ENCODE results near the gene PRKCA.
"Not testable (repeated sequence)": the region's sequence is repeated elsewhere in the genome, so short reads cannot be mapped to it uniquely, and the experiment has no call there.

PRKCA gene

GRCh38 chr17:66309793-66310192 lies 7.4 kb downstream of the PRKCA start:
- no peaks in the 10 kb centered on the region for H3K27me3 ChIP-seq (ENCODE audit: control insufficient read depth in 1 of 2, insufficient read depth in 2 of 2, low read length in 2 of 2)
- H3K27ac ChIP-seq (ENCODE audit: low read depth, low read length) = no peak overlapping the region
- no peak overlapping the region for H3K9ac ChIP-seq (ENCODE audit: low read length)
- H3K4me3 ChIP-seq (ENCODE audit: low read depth in 1 of 2, low read length in 2 of 2) = no peak overlapping the region
- H3K4me1 ChIP-seq (ENCODE audit: insufficient read depth, low read length) = peaks cover 22% of the 10 kb centered on the region
- H3K36me3 ChIP-seq (ENCODE audit: insufficient read depth, low read length) = no peaks in the 10 kb centered on the region
- H3K9me3 ChIP-seq (ENCODE audit: low read length) = no peaks in the 10 kb centered on the region

- Histone ChIP-seq H3K27me3 (ENCODE audit: control insufficient read depth in 1 of 2, insufficient read depth in 2 of 2, low read length in 2 of 2) (no peaks in the 10 kb centered on the region), H3K9me3 (ENCODE audit: low read length) (no peaks in the 10 kb centered on the region), H3K36me3 (ENCODE audit: insufficient read depth, low read length) (no peaks in the 10 kb centered on the region), H3K9ac (ENCODE audit: low read length) (no peak overlapping the region), H3K27ac (ENCODE audit: low read depth, low read length) (no peak overlapping the region), H3K4me3 (ENCODE audit: low read depth in 1 of 2, low read length in 2 of 2) (no peak overlapping the region), H3K4me1 (ENCODE audit: insufficient read depth, low read length) (peaks cover 22% of the 10 kb centered on the region)
Observed at GRCh38 chr17:66310528-66311148, 8.2 kb downstream of the PRKCA start.

GRCh38 chr17:66312912-66313311 lies 10.5 kb downstream of the PRKCA start:
- no peaks in the 10 kb centered on the region for H3K36me3 ChIP-seq (ENCODE audit: insufficient read depth, low read length)
- H3K27me3 ChIP-seq (ENCODE audit: control insufficient read depth in 1 of 2, insufficient read depth in 2 of 2, low read length in 2 of 2) = no peaks in the 10 kb centered on the region
- H3K9me3 ChIP-seq (ENCODE audit: low read length) = no peaks in the 10 kb centered on the region
- no peak overlapping the region for H3K9ac ChIP-seq (ENCODE audit: low read length)
- no peak overlapping the region for H3K4me3 ChIP-seq (ENCODE audit: low read depth in 1 of 2, low read length in 2 of 2)
- no peak overlapping the region for H3K27ac ChIP-seq (ENCODE audit: low read depth, low read length)
- peaks cover 15% of the 10 kb centered on the region for H3K4me1 ChIP-seq (ENCODE audit: insufficient read depth, low read length)

- Histone ChIP-seq H3K4me1 (ENCODE audit: insufficient read depth, low read length) (peaks cover 15% of the 10 kb centered on the region), H3K27me3 (ENCODE audit: control insufficient read depth in 1 of 2, insufficient read depth in 2 of 2, low read length in 2 of 2) (no peaks in the 10 kb centered on the region), H3K4me3 (ENCODE audit: low read depth in 1 of 2, low read length in 2 of 2) (no peak overlapping the region), H3K9me3 (ENCODE audit: low read length) (no peaks in the 10 kb centered on the region), H3K36me3 (ENCODE audit: insufficient read depth, low read length) (no peaks in the 10 kb centered on the region), H3K9ac (ENCODE audit: low read length) (no peak overlapping the region), H3K27ac (ENCODE audit: low read depth, low read length) (no peak overlapping the region)
Observed at GRCh38 chr17:66313325-66313724, 10.9 kb downstream of the PRKCA start.

- Histone ChIP-seq H3K4me3 (ENCODE audit: low read depth in 1 of 2, low read length in 2 of 2) (no peak overlapping the region), H3K9ac (ENCODE audit: low read length) (no peak overlapping the region), H3K9me3 (ENCODE audit: low read length) (no peaks in the 10 kb centered on the region), H3K36me3 (ENCODE audit: insufficient read depth, low read length) (no peaks in the 10 kb centered on the region), H3K4me1 (ENCODE audit: insufficient read depth, low read length) (peaks cover 10% of the 10 kb centered on the region), H3K27ac (ENCODE audit: low read depth, low read length) (no peak overlapping the region), H3K27me3 (ENCODE audit: control insufficient read depth in 1 of 2, insufficient read depth in 2 of 2, low read length in 2 of 2) (no peaks in the 10 kb centered on the region)
Observed at GRCh38 chr17:66313995-66314659, 11.7 kb downstream of the PRKCA start.

GRCh38 chr17:66317629-66318028 lies 15.2 kb downstream of the PRKCA start:
- Histone ChIP-seq H3K36me3 (ENCODE audit: insufficient read depth, low read length) (no peaks in the 10 kb centered on the region), H3K27ac (ENCODE audit: low read depth, low read length) (no peak overlapping the region), H3K9me3 (ENCODE audit: low read length) (peaks cover 7% of the 10 kb centered on the region), H3K4me1 (ENCODE audit: insufficient read depth, low read length) (peaks cover 7% of the 10 kb centered on the region), H3K27me3 (ENCODE audit: control insufficient read depth in 1 of 2, insufficient read depth in 2 of 2, low read length in 2 of 2) (no peaks in the 10 kb centered on the region), H3K9ac (ENCODE audit: low read length) (no peak overlapping the region), H3K4me3 (ENCODE audit: low read depth in 1 of 2, low read length in 2 of 2) (no peak overlapping the region)

- H3K9ac ChIP-seq (ENCODE audit: low read length) = no peak overlapping the region
- H3K27me3 ChIP-seq (ENCODE audit: control insufficient read depth in 1 of 2, insufficient read depth in 2 of 2, low read length in 2 of 2) = no peaks in the 10 kb centered on the region
- H3K27ac ChIP-seq (ENCODE audit: low read depth, low read length) = no peak overlapping the region
- H3K4me1 ChIP-seq (ENCODE audit: insufficient read depth, low read length) = no peaks in the 10 kb centered on the region
- H3K4me3 ChIP-seq (ENCODE audit: low read depth in 1 of 2, low read length in 2 of 2) = no peak overlapping the region
- H3K9me3 ChIP-seq (ENCODE audit: low read length) = peaks cover 7% of the 10 kb centered on the region
- no peaks in the 10 kb centered on the region for H3K36me3 ChIP-seq (ENCODE audit: insufficient read depth, low read length)
Observed at GRCh38 chr17:66319226-66319625, 16.8 kb downstream of the PRKCA start.

GRCh38 chr17:66322764-66323163 lies 20.4 kb downstream of the PRKCA start:
- no peak overlapping the region for H3K27ac ChIP-seq (ENCODE audit: low read depth, low read length)
- H3K4me3 ChIP-seq (ENCODE audit: low read depth in 1 of 2, low read length in 2 of 2) = no peak overlapping the region
- peaks cover 7% of the 10 kb centered on the region for H3K9me3 ChIP-seq (ENCODE audit: low read length)
- no peak overlapping the region for H3K9ac ChIP-seq (ENCODE audit: low read length)
- no peaks in the 10 kb centered on the region for H3K36me3 ChIP-seq (ENCODE audit: insufficient read depth, low read length)
- no peaks in the 10 kb centered on the region for H3K4me1 ChIP-seq (ENCODE audit: insufficient read depth, low read length)
- H3K27me3 ChIP-seq (ENCODE audit: control insufficient read depth in 1 of 2, insufficient read depth in 2 of 2, low read length in 2 of 2) = no peaks in the 10 kb centered on the region

- H3K4me1 ChIP-seq (ENCODE audit: insufficient read depth, low read length); H3K27ac ChIP-seq (ENCODE audit: low read depth, low read length); H3K4me3 ChIP-seq (ENCODE audit: low read depth in 1 of 2, low read length in 2 of 2); H3K36me3 ChIP-seq (ENCODE audit: insufficient read depth, low read length); H3K27me3 ChIP-seq (ENCODE audit: control insufficient read depth in 1 of 2, insufficient read depth in 2 of 2, low read length in 2 of 2); H3K9me3 ChIP-seq (ENCODE audit: low read length); H3K9ac ChIP-seq (ENCODE audit: low read length): not testable (repeated sequence)
Observed at GRCh38 chr17:66324381-66325004, 22.1 kb downstream of the PRKCA start.

GRCh38 chr17:66326476-66327047 lies 24.1 kb downstream of the PRKCA start:
- Histone ChIP-seq H3K9me3 (ENCODE audit: low read length) (peaks cover 5% of the 10 kb centered on the region), H3K4me3 (ENCODE audit: low read depth in 1 of 2, low read length in 2 of 2) (no peak overlapping the region), H3K36me3 (ENCODE audit: insufficient read depth, low read length) (no peaks in the 10 kb centered on the region), H3K4me1 (ENCODE audit: insufficient read depth, low read length) (peaks cover 7% of the 10 kb centered on the region), H3K9ac (ENCODE audit: low read length) (no peak overlapping the region), H3K27ac (ENCODE audit: low read depth, low read length) (no peak overlapping the region), H3K27me3 (ENCODE audit: control insufficient read depth in 1 of 2, insufficient read depth in 2 of 2, low read length in 2 of 2) (no peaks in the 10 kb centered on the region)

- Histone ChIP-seq H3K36me3 (ENCODE audit: insufficient read depth, low read length) (no peaks in the 10 kb centered on the region), H3K27ac (ENCODE audit: low read depth, low read length) (no peak overlapping the region), H3K4me3 (ENCODE audit: low read depth in 1 of 2, low read length in 2 of 2) (no peak overlapping the region), H3K4me1 (ENCODE audit: insufficient read depth, low read length) (peaks cover 7% of the 10 kb centered on the region), H3K9me3 (ENCODE audit: low read length) (no peaks in the 10 kb centered on the region), H3K9ac (ENCODE audit: low read length) (no peak overlapping the region), H3K27me3 (ENCODE audit: control insufficient read depth in 1 of 2, insufficient read depth in 2 of 2, low read length in 2 of 2) (no peaks in the 10 kb centered on the region)
Observed at GRCh38 chr17:66330646-66331037, 28.2 kb downstream of the PRKCA start.
